ENCODE data around the gene TLL2.

The TLL2 gene

GRCh38 chr10:96377816-96378294, 135.9 kb downstream of the TLL2 start:
- H3K4me3 ChIP-seq (replicated peaks; ENCODE audit: low read depth, low read length), result no peak overlapping the region
- no peak for DNase-seq (ENCODE audit: extremely low read depth, insufficient read length)
- H3K36me3 ChIP-seq (ENCODE audit: control insufficient read depth, insufficient read depth, low read length), result no peaks in the 10 kb centered on the region
- no peak for TF ChIP-seq CTCF (IDR thresholded peaks at IDR 0.05; ENCODE audit: insufficient read depth, low read length, poor library complexity, severe bottlenecking)
- no peaks in the 10 kb centered on the region; the same call in none of the 2 replicates for H3K27me3 ChIP-seq (replicated peaks; ENCODE audit: control insufficient read depth, insufficient read depth, low read length)

GRCh38 chr10:96376483-96376882, 137.2 kb downstream of the TLL2 start:
- TF ChIP-seq CTCF (IDR thresholded peaks at IDR 0.05; ENCODE audit: insufficient read depth, low read length, poor library complexity, severe bottlenecking), result no peak
- no peaks in the 10 kb centered on the region; the same call in 1 of the 2 replicates for H3K27me3 ChIP-seq (replicated peaks; ENCODE audit: control insufficient read depth, insufficient read depth, low read length)
- DNase-seq (ENCODE audit: extremely low read depth, insufficient read length), result no peak
- no peaks in the 10 kb centered on the region for H3K36me3 ChIP-seq (ENCODE audit: control insufficient read depth, insufficient read depth, low read length)
- H3K4me3 ChIP-seq (replicated peaks; ENCODE audit: low read depth, low read length), result no peak overlapping the region

- peak; percentile 98 for TF ChIP-seq CTCF (IDR thresholded peaks at IDR 0.05; ENCODE audit: insufficient read depth, low read length, poor library complexity, severe bottlenecking)
- peak; percentile 75 for DNase-seq (ENCODE audit: extremely low read depth, insufficient read length)
- H3K27me3 ChIP-seq (replicated peaks; ENCODE audit: control insufficient read depth, insufficient read depth, low read length), result no peaks in the 10 kb centered on the region; the same call in 1 of the 2 replicates
- H3K36me3 ChIP-seq (ENCODE audit: control insufficient read depth, insufficient read depth, low read length), result no peaks in the 10 kb centered on the region
- peak overlapping the region; percentile 59 for H3K4me3 ChIP-seq (replicated peaks; ENCODE audit: low read depth, low read length)
Measured at GRCh38 chr10:96374985-96375830, 138.5 kb downstream of the TLL2 start.

- Histone ChIP-seq H3K4me3 (replicated peaks; ENCODE audit: low read depth, low read length) (peak overlapping the region; percentile 59), H3K36me3 (ENCODE audit: control insufficient read depth, insufficient read depth, low read length) (no peaks in the 10 kb centered on the region), H3K27me3 (replicated peaks; ENCODE audit: control insufficient read depth, insufficient read depth, low read length) (no peaks in the 10 kb centered on the region; the same call in 1 of the 2 replicates)
- no peak for DNase-seq (ENCODE audit: extremely low read depth, insufficient read length)
- TF ChIP-seq CTCF (IDR thresholded peaks at IDR 0.05; ENCODE audit: insufficient read depth, low read length, poor library complexity, severe bottlenecking), result no peak
Measured at GRCh38 chr10:96374639-96374984, 139.1 kb downstream of the TLL2 start.

- H3K4me3 ChIP-seq (replicated peaks; ENCODE audit: low read depth, low read length), result no peak overlapping the region
- DNase-seq (ENCODE audit: extremely low read depth, insufficient read length), result no peak
- no peaks in the 10 kb centered on the region for H3K36me3 ChIP-seq (ENCODE audit: control insufficient read depth, insufficient read depth, low read length)
- no peak for TF ChIP-seq CTCF (IDR thresholded peaks at IDR 0.05; ENCODE audit: insufficient read depth, low read length, poor library complexity, severe bottlenecking)
- no peaks in the 10 kb centered on the region; the same call in 1 of the 2 replicates for H3K27me3 ChIP-seq (replicated peaks; ENCODE audit: control insufficient read depth, insufficient read depth, low read length)
Measured at GRCh38 chr10:96374004-96374403, 139.7 kb downstream of the TLL2 start.

Data from GM06990 (cell line).